Brain microvascular endothelial cell (primary cell): ENCODE data around the gene PFN2.
A peak's percentile ranks its signal among the peaks of the same experiment; 100 is the strongest.

Experiments used
- DNase-seq: peaks from one replicate; pipeline ENCODE4 v3.0.0-alpha.2; 2020
- H3K27ac ChIP-seq: fragments of 250-450 bp; sonication (Bioruptor Pico); 2 replicates; pipeline ENCODE4 v1.5.1; 2020; ENCODE audit warnings: mild to moderate bottlenecking, moderate library complexity
- H3K27me3 ChIP-seq: fragments of 250-450 bp; sonication (Bioruptor Pico); replicated peaks from 2 replicates; pipeline ENCODE4 v1.5.1; 2020; ENCODE audit warnings: mild to moderate bottlenecking
- H3K36me3 ChIP-seq: fragments of 250-450 bp; sonication (Bioruptor Pico); replicated peaks from 2 replicates; pipeline ENCODE4 v1.5.1; 2020; ENCODE audit warnings: mild to moderate bottlenecking
- H3K4me3 ChIP-seq: 2 replicates; pipeline ENCODE4 v1.5.1; 2011; ENCODE audit warnings: low read depth, mild to moderate bottlenecking, control low read depth, low read length, moderate library complexity
- CTCF ChIP-seq: IDR thresholded peaks from 2 replicates; pipeline ENCODE4 v1.5.1; 2011; ENCODE audit warnings: low read depth, mild to moderate bottlenecking, moderate library complexity, low read length, control low read depth, inconsistent platforms; ENCODE audit errors: missing control alignments
- in situ Hi-C: cut with HindIII; loops from 2 replicates; pipeline ENCODE4 v1.10.0; 2017; ENCODE audit warnings: low sequenced_read_pairs, low pct_ligation_motif_present

Gene PFN2

GRCh38 chr3:149971403-149972075 is 844 bp upstream of the PFN2 start:
- in situ Hi-C loops = no loop called here
- no peak for TF ChIP-seq CTCF
- peak; percentile 62 for DNase-seq
- Histone ChIP-seq H3K36me3 (no peaks in the 10 kb centered on the region), H3K27me3 (no peaks in the 10 kb centered on the region), H3K27ac (peak overlapping the region; percentile 95), H3K4me3 (peak overlapping the region; percentile 76)

- in situ Hi-C loops = no loop called here
- no peaks in the 10 kb centered on the region for H3K27me3 ChIP-seq
These were observed 567 bp downstream of the PFN2 start for GRCh38 chr3:149969940-149970715.

DNA sequence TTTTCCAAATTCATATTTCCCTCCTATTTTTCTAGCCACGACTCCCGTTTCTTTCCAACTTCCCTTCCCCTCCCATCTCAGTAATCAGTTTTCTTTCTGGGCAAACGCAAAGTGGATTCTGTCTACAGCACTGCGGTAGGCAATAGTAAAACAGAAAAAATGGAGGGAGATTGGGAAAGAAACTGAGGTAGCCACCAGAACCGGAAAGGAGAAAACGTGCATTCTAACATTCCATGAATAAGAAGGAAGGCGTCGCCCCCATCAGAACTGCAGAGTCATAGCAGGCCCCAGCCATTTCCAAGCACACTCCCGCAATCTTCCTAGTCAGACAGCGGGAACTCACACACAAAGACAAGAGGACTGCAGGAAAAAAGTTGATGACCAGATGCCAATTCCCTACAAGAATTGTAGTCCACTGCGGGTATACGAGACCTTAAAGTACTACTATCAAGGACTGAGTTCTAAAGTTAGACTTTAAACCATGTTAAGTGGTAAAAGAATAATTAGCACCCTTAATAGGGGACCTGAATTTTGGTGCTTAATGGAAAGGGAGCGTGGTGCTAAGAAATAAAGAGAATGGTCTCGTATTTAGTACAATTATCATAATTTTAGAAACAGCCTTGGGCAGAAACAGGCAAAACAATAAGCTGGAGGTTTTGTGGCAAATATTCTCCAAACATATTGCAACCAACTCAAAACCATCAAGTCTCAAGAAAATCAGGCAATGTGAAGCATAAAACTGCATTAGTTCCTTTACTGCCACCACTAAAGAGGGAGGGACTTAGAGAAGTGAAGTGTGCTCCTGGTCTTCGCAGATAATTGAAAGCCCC is 1.4 kb downstream of the PFN2 start:
- Histone ChIP-seq H3K36me3 (peaks cover 11% of the 10 kb centered on the region), H3K4me3 (peak overlapping the region; percentile 76), H3K27ac (peak overlapping the region; percentile 95), H3K27me3 (no peaks in the 10 kb centered on the region)
- peak; percentile 77 for DNase-seq
- TF ChIP-seq CTCF = peak; percentile 25
- in situ Hi-C loops = no loop called here

More at GRCh38 chr3:149969940-149970715, 567 bp downstream of the PFN2 start:
- peak overlapping the region; percentile 95 for H3K27ac ChIP-seq
- H3K4me3 ChIP-seq = peak overlapping the region; percentile 76
- peaks cover 11% of the 10 kb centered on the region for H3K36me3 ChIP-seq
- no peak for TF ChIP-seq CTCF
- peak; percentile 76 for DNase-seq

DNA sequence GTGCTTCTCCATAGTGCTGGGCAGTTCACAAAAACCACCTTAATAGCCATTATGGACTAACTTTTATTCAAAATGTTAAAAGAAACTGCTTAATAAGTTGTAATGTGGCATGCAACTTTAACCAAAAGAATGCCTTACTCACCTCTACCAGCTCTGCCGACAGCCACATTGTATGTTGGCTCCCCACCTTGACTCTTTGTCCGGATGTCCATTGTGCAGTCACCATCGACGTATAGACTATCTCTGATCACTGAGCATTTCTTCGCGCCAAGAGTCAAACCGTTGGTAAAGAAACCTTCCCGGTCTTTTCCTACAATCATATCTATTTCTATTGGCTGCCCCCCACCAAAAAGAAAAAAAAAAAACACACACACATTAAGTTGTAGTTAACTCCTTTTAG is 2.5 kb downstream of the PFN2 start:
- H3K36me3 ChIP-seq = peaks cover 13% of the 10 kb centered on the region
- in situ Hi-C loops = no loop called here
- no peak for TF ChIP-seq CTCF
- H3K27me3 ChIP-seq = no peaks in the 10 kb centered on the region
- peak overlapping the region; percentile 95 for H3K27ac ChIP-seq
- peak; percentile 22 for DNase-seq
- H3K4me3 ChIP-seq = peak overlapping the region; percentile 76

DNA sequence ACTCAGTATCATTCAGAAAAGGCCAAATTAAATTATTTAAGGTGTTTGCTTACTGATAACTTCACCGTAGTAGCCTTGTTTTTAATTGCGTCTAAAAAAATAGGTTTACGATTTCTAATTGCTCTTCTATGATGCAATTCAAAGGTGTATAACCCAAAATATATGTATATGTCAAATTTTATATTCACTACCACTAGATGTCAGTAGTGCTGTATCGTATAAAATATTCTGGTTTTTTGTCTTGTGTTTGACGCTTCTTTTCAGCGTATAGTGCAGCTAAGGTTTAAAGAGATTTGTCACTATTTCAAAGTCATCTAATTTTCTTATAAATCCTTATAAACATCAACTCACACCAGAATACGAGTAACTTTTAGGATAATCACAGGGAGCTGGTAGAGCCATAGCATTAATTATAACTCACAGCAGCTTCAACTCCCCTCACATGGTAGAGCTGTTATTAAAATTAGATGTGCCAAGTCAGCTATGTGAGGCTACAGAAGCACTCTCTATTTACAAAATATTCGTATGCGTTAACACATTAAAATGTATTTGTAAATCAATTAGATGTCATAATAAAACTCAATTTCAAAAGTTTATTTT is 3.5 kb downstream of the PFN2 start:
- in situ Hi-C loops = no loop called here
- H3K36me3 ChIP-seq = peaks cover 13% of the 10 kb centered on the region
- H3K27ac ChIP-seq = no peak overlapping the region
- no peak overlapping the region for H3K4me3 ChIP-seq
- H3K27me3 ChIP-seq = no peaks in the 10 kb centered on the region
- DNase-seq = no peak
- TF ChIP-seq CTCF = peak; percentile 31
